T-helper 1 cell treated with Interleukin-12 subunit alpha and Interleukin-12 subunit beta and Interleukin-4 antibody, amounts not matched to agents 30 μg/mL and 1 μg/mL, for 36 hours (primary cell): ENCODE results near the gene BRME1.

Experiments
- H3K27ac Mint-ChIP-seq: one replicate; pipeline ENCODE4 v1.8.0; 2021; ENCODE audit warnings: mild to moderate bottlenecking, mixed read lengths
- H3K27me3 Mint-ChIP-seq: one replicate; pipeline ENCODE4 v1.8.0; 2021; ENCODE audit warnings: low read depth, mixed read lengths
- H3K36me3 Mint-ChIP-seq: one replicate; pipeline ENCODE4 v1.8.0; 2021; ENCODE audit warnings: low read depth, mixed read lengths
- H3K4me1 Mint-ChIP-seq: one replicate; pipeline ENCODE4 v1.8.0; 2021; ENCODE audit warnings: low read depth, mixed read lengths
- H3K4me3 Mint-ChIP-seq: one replicate; pipeline ENCODE4 v1.8.0; 2021; ENCODE audit warnings: mild to moderate bottlenecking, moderate library complexity, mixed read lengths
- H3K9me3 Mint-ChIP-seq: one replicate; pipeline ENCODE4 v1.8.0; 2021; ENCODE audit warnings: mixed read lengths

The BRME1 gene

GRCh38 chr19:13917888-13918406, 12.0 kb upstream of the BRME1 start:
- Mint-ChIP-seq H3K36me3 (peaks cover 36% of the 10 kb centered on the region), H3K4me1 (no peaks in the 10 kb centered on the region), H3K27ac (no peak overlapping the region), H3K4me3 (no peak overlapping the region), H3K9me3 (peaks cover 6% of the 10 kb centered on the region), H3K27me3 (no peaks in the 10 kb centered on the region)

DNA sequence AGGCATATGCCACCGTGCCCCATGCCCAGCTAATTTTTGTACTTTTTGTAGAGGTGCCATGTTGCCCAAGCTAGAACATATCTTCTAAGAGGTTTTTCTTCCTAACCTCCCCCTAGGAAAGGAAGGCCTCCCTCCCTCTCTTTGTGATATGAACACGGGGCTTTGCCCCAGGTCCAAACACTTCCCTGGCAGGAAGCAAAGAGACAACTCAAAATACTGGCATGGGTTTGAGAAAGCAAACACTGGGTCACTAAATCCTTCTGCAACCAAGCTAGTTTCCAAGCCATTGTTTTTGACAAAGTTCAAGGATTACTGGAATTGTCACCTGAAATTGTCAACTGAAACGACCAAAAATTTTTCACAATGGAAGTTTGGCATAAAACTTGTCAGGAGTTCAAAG, 8.9 kb upstream of the BRME1 start:
- H3K27ac Mint-ChIP-seq: no peak overlapping the region
- no peak overlapping the region for H3K4me3 Mint-ChIP-seq
- no peaks in the 10 kb centered on the region for H3K27me3 Mint-ChIP-seq
- H3K4me1 Mint-ChIP-seq: no peaks in the 10 kb centered on the region
- no peaks in the 10 kb centered on the region for H3K9me3 Mint-ChIP-seq
- H3K36me3 Mint-ChIP-seq: peaks cover 10% of the 10 kb centered on the region

- Mint-ChIP-seq H3K36me3 (peaks cover 5% of the 10 kb centered on the region), H3K9me3 (no peaks in the 10 kb centered on the region), H3K27ac (no peak overlapping the region), H3K4me1 (no peaks in the 10 kb centered on the region), H3K4me3 (no peak overlapping the region), H3K27me3 (no peaks in the 10 kb centered on the region)
Measured at GRCh38 chr19:13913352-13913751, 7.4 kb upstream of the BRME1 start.

DNA sequence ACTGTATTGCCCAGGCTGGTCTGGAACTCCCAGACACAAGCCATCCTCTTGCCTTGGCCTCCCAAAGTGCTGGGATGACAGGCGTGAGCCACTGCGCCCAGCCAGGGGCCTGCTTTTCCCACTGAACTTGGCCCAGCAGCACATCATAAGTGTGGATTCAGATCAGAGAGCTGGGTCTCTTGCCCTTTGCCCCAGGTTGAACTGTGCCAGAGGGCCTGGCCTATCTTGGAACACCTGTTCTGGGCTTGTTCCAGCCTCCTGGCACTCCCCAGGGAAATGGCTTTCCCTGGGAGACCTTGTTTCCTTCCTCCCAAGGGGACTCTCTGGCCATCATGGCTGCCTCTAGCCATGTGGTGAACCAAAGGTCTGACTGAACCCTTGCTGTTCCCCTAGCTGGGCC, 3.5 kb upstream of the BRME1 start:
- Mint-ChIP-seq H3K4me1 (peaks cover 17% of the 10 kb centered on the region), H3K27me3 (no peaks in the 10 kb centered on the region), H3K36me3 (peaks cover 5% of the 10 kb centered on the region), H3K27ac (no peak overlapping the region), H3K4me3 (no peak overlapping the region), H3K9me3 (no peaks in the 10 kb centered on the region)

DNA sequence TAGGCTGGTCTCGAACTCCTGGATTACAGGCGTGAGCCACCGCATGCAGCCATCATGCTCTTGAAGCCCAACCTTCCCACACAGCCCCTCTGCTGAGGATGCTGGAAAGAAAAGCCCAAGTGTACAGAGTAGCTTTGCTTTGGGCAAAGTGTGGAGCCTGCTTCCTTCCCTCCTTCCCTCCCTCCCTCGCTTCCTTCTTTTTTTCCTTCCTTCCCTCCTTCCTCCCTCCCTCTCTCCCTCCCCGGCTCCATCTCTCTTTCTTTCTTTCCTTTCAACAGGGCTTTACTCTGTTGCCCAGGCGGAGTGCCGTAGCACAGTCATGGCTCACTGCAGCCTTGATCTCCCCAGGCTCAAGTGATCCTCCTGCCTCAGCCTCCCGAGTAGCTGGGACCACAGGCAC, 2.8 kb upstream of the BRME1 start:
- Mint-ChIP-seq H3K27ac (no peak overlapping the region), H3K4me1 (peaks cover 17% of the 10 kb centered on the region), H3K36me3 (peaks cover 5% of the 10 kb centered on the region), H3K27me3 (no peaks in the 10 kb centered on the region), H3K9me3 (no peaks in the 10 kb centered on the region), H3K4me3 (no peak overlapping the region)

DNA sequence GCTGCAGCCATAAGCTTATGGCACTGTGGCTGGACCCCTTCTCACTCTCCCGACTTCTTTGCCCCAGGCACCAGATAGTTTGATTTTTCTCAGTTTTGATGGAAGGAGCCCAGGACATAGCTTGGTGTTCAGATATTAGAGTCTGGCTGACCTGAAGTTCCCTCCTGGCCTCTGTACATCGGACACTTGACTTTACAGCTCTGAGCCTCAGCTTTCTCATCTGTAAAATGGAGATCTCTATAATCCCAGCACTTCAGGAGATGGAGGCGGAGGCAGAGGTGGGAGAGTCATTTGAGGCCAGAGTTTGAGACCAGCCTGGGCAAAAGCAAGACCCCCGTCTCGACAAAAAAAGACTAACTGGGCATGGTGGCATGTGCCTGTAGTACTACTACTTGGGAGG, 993 bp upstream of the BRME1 start:
- Mint-ChIP-seq H3K4me1 (peaks cover 17% of the 10 kb centered on the region), H3K36me3 (peaks cover 4% of the 10 kb centered on the region), H3K27ac (peak overlapping the region; percentile 65), H3K4me3 (peak overlapping the region; percentile 81), H3K9me3 (no peaks in the 10 kb centered on the region), H3K27me3 (no peaks in the 10 kb centered on the region)

DNA sequence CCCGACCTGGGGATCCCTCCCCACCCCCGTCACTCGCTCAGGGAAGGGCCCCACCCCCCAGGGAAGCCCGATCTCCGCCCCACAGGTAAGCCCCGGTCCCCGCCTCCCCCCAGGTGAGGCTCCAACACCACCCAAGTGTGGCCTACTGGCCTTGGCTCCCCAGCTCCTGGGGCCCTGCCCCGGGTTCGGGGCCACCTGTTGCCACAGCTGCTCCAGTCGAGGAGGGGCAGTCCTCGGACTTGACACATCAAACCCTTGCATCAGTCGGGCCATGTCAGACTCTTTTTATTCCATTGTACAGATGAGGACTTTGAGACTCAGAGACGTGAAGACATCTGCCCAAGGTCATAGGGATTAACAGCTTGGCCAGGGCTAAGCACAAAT, 596 bp upstream of the BRME1 start:
- Mint-ChIP-seq H3K36me3 (peaks cover 4% of the 10 kb centered on the region), H3K4me3 (peak overlapping the region; percentile 81), H3K27ac (peak overlapping the region; percentile 65), H3K27me3 (no peaks in the 10 kb centered on the region), H3K4me1 (peaks cover 17% of the 10 kb centered on the region), H3K9me3 (no peaks in the 10 kb centered on the region)

- Mint-ChIP-seq H3K36me3 (peaks cover 4% of the 10 kb centered on the region), H3K9me3 (no peaks in the 10 kb centered on the region), H3K4me3 (no peak overlapping the region), H3K4me1 (peaks cover 17% of the 10 kb centered on the region), H3K27me3 (no peaks in the 10 kb centered on the region), H3K27ac (no peak overlapping the region)
Measured at GRCh38 chr19:13902993-13903555, 2.8 kb downstream of the BRME1 start.

GRCh38 chr19:13899912-13900584, 5.9 kb downstream of the BRME1 start:
- no peak overlapping the region for H3K27ac Mint-ChIP-seq
- no peaks in the 10 kb centered on the region for H3K9me3 Mint-ChIP-seq
- no peaks in the 10 kb centered on the region for H3K36me3 Mint-ChIP-seq
- H3K4me1 Mint-ChIP-seq: peaks cover 2% of the 10 kb centered on the region
- H3K4me3 Mint-ChIP-seq: no peak overlapping the region
- H3K27me3 Mint-ChIP-seq: no peaks in the 10 kb centered on the region

DNA sequence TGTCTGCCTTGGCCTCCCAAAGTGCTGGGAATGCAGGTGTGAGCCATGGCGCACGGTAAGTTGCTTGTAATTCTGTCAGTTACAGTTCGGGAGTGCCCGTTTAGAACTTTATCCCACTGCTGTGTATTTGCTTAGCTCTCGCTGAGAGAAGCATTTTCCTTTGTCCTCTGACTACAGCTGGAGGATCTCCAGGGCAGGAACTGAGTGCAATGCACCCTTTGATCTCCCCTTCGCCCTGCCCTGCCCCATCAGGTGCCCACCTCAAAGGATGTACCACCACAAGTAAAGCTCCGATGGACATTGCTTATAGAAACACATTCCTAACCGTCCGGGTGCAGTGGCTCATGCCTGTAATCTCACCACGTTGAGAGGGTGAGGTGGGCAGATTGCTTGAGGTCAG, 6.5 kb downstream of the BRME1 start:
- H3K27ac Mint-ChIP-seq: no peak overlapping the region

GRCh38 chr19:13896227-13896626, 9.7 kb downstream of the BRME1 start:
- Mint-ChIP-seq H3K36me3 (no peaks in the 10 kb centered on the region), H3K9me3 (no peaks in the 10 kb centered on the region), H3K27me3 (no peaks in the 10 kb centered on the region), H3K4me3 (no peak overlapping the region), H3K27ac (no peak overlapping the region), H3K4me1 (no peaks in the 10 kb centered on the region)

More for the DNA sequence above, 6.5 kb downstream of the BRME1 start:
- no peaks in the 10 kb centered on the region for H3K9me3 Mint-ChIP-seq
- H3K4me3 Mint-ChIP-seq: no peak overlapping the region
- H3K4me1 Mint-ChIP-seq: no peaks in the 10 kb centered on the region
- H3K36me3 Mint-ChIP-seq: no peaks in the 10 kb centered on the region
- H3K27me3 Mint-ChIP-seq: no peaks in the 10 kb centered on the region

DNA sequence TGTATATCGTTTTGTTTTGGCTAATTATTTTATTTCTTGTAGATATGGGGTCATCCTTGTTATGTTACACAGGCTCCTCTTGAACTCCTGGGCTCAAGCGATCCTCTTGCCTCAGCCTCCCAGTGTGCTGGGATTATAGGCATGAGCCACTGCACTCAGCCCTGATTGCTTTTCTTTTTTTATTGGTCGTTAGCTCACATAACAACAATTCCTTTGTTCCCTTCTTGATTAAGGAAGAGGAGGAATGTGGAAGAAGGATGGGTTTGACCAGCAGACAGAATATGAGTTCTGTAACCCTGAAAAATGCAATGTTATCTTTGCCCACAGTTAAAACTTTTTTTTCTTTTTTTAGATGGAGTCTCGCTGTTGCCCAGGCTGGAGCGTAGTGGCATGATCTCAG, 11.4 kb downstream of the BRME1 start:
- Mint-ChIP-seq H3K36me3 (no peaks in the 10 kb centered on the region), H3K27ac (no peak overlapping the region), H3K27me3 (no peaks in the 10 kb centered on the region), H3K9me3 (no peaks in the 10 kb centered on the region), H3K4me3 (no peak overlapping the region), H3K4me1 (no peaks in the 10 kb centered on the region)

DNA sequence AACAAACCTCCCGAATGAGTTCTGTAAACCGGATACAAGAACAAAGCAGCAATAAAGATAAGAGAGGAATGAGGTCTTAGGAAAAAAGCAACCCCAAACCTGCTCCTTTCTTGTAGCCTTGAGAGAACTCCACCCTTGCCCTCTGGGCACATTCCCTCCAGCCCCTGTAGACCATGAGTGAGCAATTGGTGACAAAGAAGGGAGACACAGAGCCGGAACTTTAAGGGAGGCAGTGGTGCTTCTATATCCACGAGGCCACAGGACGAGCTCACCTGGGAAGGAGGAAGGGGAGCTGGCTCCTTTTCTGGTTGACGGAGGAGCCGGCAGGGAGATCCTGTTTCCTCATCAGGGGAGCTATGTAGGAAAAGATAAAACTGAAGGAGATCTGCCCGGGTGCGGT, 13.0 kb downstream of the BRME1 start:
- Mint-ChIP-seq H3K4me1 (no peaks in the 10 kb centered on the region), H3K27me3 (no peaks in the 10 kb centered on the region), H3K4me3 (no peak overlapping the region), H3K27ac (no peak overlapping the region), H3K36me3 (no peaks in the 10 kb centered on the region), H3K9me3 (no peaks in the 10 kb centered on the region)

GRCh38 chr19:13890136-13890535, 15.8 kb downstream of the BRME1 start:
- no peak overlapping the region for H3K27ac Mint-ChIP-seq
- H3K9me3 Mint-ChIP-seq: no peaks in the 10 kb centered on the region
- H3K36me3 Mint-ChIP-seq: no peaks in the 10 kb centered on the region

DNA sequence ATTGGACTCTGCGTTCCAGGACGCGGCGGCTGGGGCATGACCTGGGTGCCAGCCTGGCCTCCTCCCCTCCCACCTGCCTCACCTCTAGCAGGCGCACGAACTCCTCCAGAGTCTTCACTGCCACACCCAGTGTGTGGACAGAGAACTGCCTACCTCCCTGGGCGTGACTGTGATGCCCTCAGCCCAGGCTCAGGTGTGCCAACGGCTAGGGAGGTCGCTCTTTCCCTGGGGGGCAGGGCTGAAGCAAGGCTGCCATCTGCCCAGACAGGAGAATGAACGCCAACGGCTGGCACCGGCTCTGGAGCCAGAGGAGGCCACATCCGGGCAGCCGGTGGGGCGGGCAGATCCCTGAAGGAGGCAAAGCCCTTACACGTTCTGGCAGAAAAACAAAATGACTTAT, 17.6 kb downstream of the BRME1 start:
- Mint-ChIP-seq H3K36me3 (no peaks in the 10 kb centered on the region), H3K27ac (no peak overlapping the region), H3K4me3 (no peak overlapping the region), H3K4me1 (peaks cover 5% of the 10 kb centered on the region), H3K9me3 (no peaks in the 10 kb centered on the region), H3K27me3 (no peaks in the 10 kb centered on the region)

More at GRCh38 chr19:13890136-13890535, 15.8 kb downstream of the BRME1 start:
- Mint-ChIP-seq H3K27me3 (no peaks in the 10 kb centered on the region), H3K4me1 (no peaks in the 10 kb centered on the region), H3K4me3 (no peak overlapping the region)
